BLaER1 treated with 17β-estradiol and CSF1 and Interleukin-3, amounts not matched to agents 10 nM and 100 nM (cell line): Measurements from ENCODE around the gene AATK.

Experiments used
- H3K27ac ChIP-seq, 11 experiments: shearing (Covaris generic); formaldehyde crosslinking; 2 replicates each; pipeline ENCODE4 v1.8.1; 2022
- H3K27me3 ChIP-seq, 11 experiments: shearing (Covaris generic); formaldehyde crosslinking; 2 replicates each; pipeline ENCODE4 v1.8.1; 2022
- H3K36me3 ChIP-seq, 11 experiments: shearing (Covaris generic); formaldehyde crosslinking; 2 replicates each; pipeline ENCODE4 v1.8.1; 2022
- H3K4me1 ChIP-seq, 10 experiments: shearing (Covaris generic); formaldehyde crosslinking; 2 replicates each; pipeline ENCODE4 v1.8.1; 2022
- H3K4me2 ChIP-seq, 11 experiments: shearing (Covaris generic); formaldehyde crosslinking; 2 replicates each; pipeline ENCODE4 v1.8.1; 2022
- H3K4me3 ChIP-seq, 10 experiments: shearing (Covaris generic); formaldehyde crosslinking; 2 replicates each; pipeline ENCODE4 v1.8.1; 2022
- H3K9ac ChIP-seq, 11 experiments: shearing (Covaris generic); formaldehyde crosslinking; 2 replicates each; pipeline ENCODE4 v1.8.1; 2022
- H3K9me3 ChIP-seq, 11 experiments: shearing (Covaris generic); formaldehyde crosslinking; replicated peaks in 1 of 11; 2 replicates each; pipeline ENCODE4 v1.8.1; 2022
- H4K20me1 ChIP-seq, 11 experiments: shearing (Covaris generic); formaldehyde crosslinking; 2 replicates each; pipeline ENCODE4 v1.8.1; 2022
- Cebpa-rat ChIP-seq, 11 experiments: shearing (Covaris generic); IDR thresholded peaks; 2 replicates each; pipeline ENCODE4 v1.8.1; 2022

AATK gene

DNA sequence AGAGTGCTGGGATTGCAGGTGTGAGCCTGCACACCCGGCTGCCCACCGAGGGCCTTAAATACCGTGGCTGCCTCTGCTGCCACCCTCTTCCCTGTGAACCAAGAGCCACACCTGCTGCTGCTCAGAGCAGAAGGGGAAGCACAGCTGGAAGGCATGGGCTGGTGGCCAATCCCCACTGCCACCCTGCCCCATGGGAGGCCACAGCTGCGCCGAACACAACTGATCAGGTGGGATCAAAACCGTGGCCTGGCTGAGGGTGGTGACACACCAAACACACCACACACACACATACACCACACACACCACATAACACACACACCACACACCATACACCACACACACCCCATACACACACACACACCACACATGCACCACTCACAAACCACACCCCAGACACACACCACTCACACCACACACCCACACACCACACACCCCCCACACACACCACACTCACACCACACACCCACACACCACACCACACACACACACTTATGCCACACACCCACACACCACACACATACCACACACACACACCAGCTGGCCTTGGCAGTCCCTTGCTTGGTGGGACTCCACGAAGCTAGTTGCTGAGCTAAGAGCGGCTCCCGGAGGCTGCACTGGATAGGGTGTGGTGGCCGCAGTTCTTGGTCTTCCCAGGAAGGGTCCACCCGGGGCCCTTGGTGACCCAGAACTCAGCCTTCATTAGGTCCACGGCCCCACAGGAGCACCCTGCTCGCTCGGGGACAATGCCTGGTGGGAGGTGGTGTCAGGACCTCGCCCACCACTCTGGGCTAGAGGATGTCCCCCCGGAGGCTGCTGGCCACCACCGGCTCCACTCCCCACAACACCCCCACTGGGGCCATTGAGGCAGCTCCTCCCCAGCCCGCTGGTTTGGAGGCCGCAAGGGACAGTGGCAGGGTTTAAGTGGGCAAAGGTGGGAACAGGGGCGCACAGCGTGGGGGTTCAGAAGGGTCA, 41.9 kb upstream of the AATK start:
- Histone ChIP-seq H3K4me2 (peak overlapping the region; percentile 47 to 71 (median 59)), H3K4me3 (no peak overlapping the region), H3K9ac (no peak overlapping the region; a peak in 1 of 22 replicates), H3K36me3 (peaks cover 0 to 36% (median 10%) of the 10 kb centered on the region in 11 experiments; a peak in 16 of 22 replicates), H3K4me1 (peaks cover 23 to 71% (median 42%) of the 10 kb centered on the region in 10 experiments), H4K20me1 (peaks cover 0 to 76% (median 39%) of the 10 kb centered on the region in 11 experiments; a peak in 17 of 22 replicates), H3K27ac (peak overlapping the region in 2 of 11 experiments; percentile 6 to 36; a peak in 2 of 22 replicates), H3K27me3 (no peaks in the 10 kb centered on the region), H3K9me3 (no peaks in the 10 kb centered on the region)
- TF ChIP-seq Cebpa-rat (IDR thresholded peaks at IDR 0.05), result no peak

DNA sequence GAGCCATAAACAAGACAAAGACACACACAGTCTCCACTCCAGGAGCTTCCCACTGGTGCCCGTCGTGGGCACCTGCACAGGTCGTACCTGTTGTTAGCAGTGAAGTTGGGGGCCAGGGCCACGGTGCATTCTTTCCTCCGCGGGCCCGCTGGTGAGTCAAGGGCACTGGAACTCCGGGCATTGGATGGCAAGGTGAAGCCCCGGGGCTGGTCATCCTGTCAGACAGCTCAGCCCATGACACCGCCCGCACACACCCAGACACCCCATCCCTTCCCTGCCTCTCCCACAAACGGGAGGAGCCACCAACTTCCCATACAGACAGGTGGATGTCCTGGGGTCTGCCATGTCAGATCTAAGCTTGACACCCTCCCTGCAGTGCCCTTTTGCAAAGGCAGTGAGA, 40.6 kb upstream of the AATK start:
- Histone ChIP-seq H3K4me2 (peak overlapping the region in 10 of 11 experiments; percentile 47 to 71 (median 61); a peak in 18 of 22 replicates), H4K20me1 (peaks cover 0 to 72% (median 39%) of the 10 kb centered on the region in 11 experiments; a peak in 17 of 22 replicates), H3K9me3 (no peaks in the 10 kb centered on the region), H3K27me3 (no peaks in the 10 kb centered on the region), H3K27ac (no peak overlapping the region), H3K36me3 (peaks cover 0 to 45% (median 17%) of the 10 kb centered on the region in 11 experiments; a peak in 16 of 22 replicates), H3K4me3 (no peak overlapping the region), H3K4me1 (peaks cover 23 to 75% (median 48%) of the 10 kb centered on the region in 10 experiments), H3K9ac (0 out of 22 replicates have a peak overlapping the region, but pooled peaks of 1 of the 11 experiments have one; percentile 4)
- no peak for TF ChIP-seq Cebpa-rat (IDR thresholded peaks at IDR 0.05)

DNA sequence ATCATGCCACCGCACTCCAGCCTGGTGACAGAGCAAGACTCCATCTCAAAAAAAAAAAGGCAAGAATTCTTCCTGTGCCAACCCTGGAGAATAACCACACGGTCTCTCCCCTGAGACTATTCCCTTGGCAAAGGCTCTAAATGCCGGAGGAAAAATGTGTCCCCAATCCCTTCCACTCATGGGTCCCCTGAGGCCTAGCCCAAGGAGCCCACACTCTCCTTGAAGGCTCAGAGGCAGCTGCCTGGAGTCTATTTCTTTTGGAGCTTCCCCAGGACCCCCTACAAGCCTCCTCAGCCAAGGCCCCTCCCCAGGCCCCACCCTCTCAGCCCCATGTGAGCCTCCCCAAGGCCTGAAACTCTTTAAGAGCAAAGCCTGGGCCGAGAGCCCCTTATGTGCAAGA, 40.1 kb upstream of the AATK start:
- H3K4me2 ChIP-seq, result peak overlapping the region in 8 of 11 experiments; percentile 56 to 71 (median 62); a peak in 15 of 22 replicates
- no peaks in the 10 kb centered on the region for H3K27me3 ChIP-seq
- no peak overlapping the region for H3K9ac ChIP-seq
- H3K36me3 ChIP-seq, result peaks cover 0 to 45% (median 17%) of the 10 kb centered on the region in 11 experiments; a peak in 16 of 22 replicates
- no peak overlapping the region for H3K27ac ChIP-seq
- H4K20me1 ChIP-seq, result peaks cover 0 to 68% (median 35%) of the 10 kb centered on the region in 11 experiments; a peak in 17 of 22 replicates
- H3K4me1 ChIP-seq, result peaks cover 23 to 75% (median 48%) of the 10 kb centered on the region in 10 experiments
- H3K9me3 ChIP-seq, result no peaks in the 10 kb centered on the region
- H3K4me3 ChIP-seq, result no peak overlapping the region
- TF ChIP-seq Cebpa-rat (IDR thresholded peaks at IDR 0.05), result no peak

DNA sequence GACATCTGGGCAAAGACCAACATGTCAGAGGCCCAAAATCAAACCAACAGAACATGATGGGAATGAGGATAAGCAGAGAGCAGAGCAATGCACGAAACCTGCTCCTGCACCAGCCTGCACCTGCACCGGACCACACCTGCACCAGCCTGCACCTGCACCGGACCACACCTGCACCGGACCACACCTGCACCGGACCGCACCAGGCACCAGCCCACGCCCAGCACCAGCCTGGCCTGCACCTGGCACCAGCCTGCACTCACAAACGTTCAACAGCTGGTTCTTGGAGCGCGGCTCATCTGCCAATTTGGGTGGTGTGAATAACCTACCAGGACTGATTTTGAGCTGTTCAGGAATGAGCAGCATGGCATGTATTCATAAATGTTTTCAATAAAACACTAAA, 38.6 kb upstream of the AATK start:
- no peak overlapping the region for H3K4me3 ChIP-seq
- no peak overlapping the region for H3K27ac ChIP-seq
- H3K9me3 ChIP-seq, result no peaks in the 10 kb centered on the region
- H3K9ac ChIP-seq, result no peak overlapping the region
- peaks cover 23 to 76% (median 48%) of the 10 kb centered on the region in 10 experiments for H3K4me1 ChIP-seq
- H3K4me2 ChIP-seq, result peak overlapping the region in 5 of 11 experiments; percentile 3 to 23 (median 11); a peak in 4 of 22 replicates
- peaks cover 0 to 66% (median 29%) of the 10 kb centered on the region in 11 experiments; a peak in 17 of 22 replicates for H4K20me1 ChIP-seq
- no peak for TF ChIP-seq Cebpa-rat (IDR thresholded peaks at IDR 0.05)
- H3K27me3 ChIP-seq, result no peaks in the 10 kb centered on the region
- peaks cover 0 to 51% (median 25%) of the 10 kb centered on the region in 11 experiments; a peak in 20 of 22 replicates for H3K36me3 ChIP-seq

DNA sequence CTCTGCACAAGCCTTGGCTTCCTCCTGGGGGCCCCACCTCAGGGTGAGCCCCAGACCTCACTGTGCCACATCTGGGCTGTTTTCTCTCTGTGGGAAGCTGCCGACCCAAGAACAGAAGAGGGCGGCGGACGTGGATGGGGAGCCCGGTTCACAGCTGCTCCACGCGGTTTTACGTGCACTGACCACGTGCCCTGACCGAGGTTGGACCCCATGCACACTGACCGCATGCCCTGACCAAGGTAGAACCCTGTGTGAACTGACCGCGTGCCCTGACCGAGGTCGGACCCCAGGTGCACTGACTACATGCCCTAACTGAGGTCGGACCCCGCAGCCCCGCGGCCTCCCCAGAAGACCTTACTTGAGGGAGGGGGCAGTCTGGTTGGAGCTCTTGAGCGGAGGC, 37.1 kb upstream of the AATK start:
- TF ChIP-seq Cebpa-rat (IDR thresholded peaks at IDR 0.05), result no peak
- H3K4me1 ChIP-seq, result peaks cover 23 to 76% (median 51%) of the 10 kb centered on the region in 10 experiments
- H3K27ac ChIP-seq, result no peak overlapping the region
- H3K36me3 ChIP-seq, result peaks cover 0 to 54% (median 31%) of the 10 kb centered on the region in 11 experiments; a peak in 17 of 22 replicates
- H3K4me3 ChIP-seq, result no peak overlapping the region
- H3K4me2 ChIP-seq, result no peak overlapping the region; a peak in 1 of 22 replicates
- no peaks in the 10 kb centered on the region for H3K27me3 ChIP-seq
- no peak overlapping the region for H3K9ac ChIP-seq
- no peaks in the 10 kb centered on the region for H3K9me3 ChIP-seq
- H4K20me1 ChIP-seq, result peaks cover 0 to 58% (median 27%) of the 10 kb centered on the region in 11 experiments; a peak in 17 of 22 replicates

DNA sequence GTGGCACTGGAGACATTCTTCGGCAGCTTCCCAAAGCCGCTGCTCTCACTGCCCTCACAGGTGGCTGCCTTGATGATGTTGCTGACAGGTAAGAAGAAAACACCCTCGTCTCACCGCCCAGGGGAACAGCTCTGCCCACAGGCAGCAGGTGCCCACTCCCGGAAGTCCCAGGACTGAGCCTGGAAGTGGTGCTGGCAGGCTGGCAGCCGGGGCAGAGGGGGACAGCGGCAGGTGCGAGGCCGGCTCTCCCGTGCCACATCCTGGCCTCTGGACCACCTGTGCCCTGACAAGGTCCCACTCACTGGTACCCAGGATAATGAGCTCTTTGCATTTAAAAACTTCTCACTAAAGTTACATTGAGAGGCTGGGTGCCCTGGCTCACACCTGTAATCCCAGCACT, 36.3 kb upstream of the AATK start:
- Histone ChIP-seq H3K9me3 (no peaks in the 10 kb centered on the region), H3K27ac (no peak overlapping the region), H4K20me1 (peaks cover 0 to 50% (median 19%) of the 10 kb centered on the region in 11 experiments; a peak in 17 of 22 replicates), H3K27me3 (no peaks in the 10 kb centered on the region), H3K9ac (no peak overlapping the region), H3K4me2 (peak overlapping the region in 4 of 11 experiments; percentile 22 to 53 (median 39); a peak in 8 of 22 replicates), H3K36me3 (peaks cover 0 to 60% (median 36%) of the 10 kb centered on the region in 11 experiments; a peak in 16 of 22 replicates), H3K4me3 (no peak overlapping the region), H3K4me1 (peaks cover 18 to 76% (median 50%) of the 10 kb centered on the region in 10 experiments)
- TF ChIP-seq Cebpa-rat (IDR thresholded peaks at IDR 0.05), result no peak

DNA sequence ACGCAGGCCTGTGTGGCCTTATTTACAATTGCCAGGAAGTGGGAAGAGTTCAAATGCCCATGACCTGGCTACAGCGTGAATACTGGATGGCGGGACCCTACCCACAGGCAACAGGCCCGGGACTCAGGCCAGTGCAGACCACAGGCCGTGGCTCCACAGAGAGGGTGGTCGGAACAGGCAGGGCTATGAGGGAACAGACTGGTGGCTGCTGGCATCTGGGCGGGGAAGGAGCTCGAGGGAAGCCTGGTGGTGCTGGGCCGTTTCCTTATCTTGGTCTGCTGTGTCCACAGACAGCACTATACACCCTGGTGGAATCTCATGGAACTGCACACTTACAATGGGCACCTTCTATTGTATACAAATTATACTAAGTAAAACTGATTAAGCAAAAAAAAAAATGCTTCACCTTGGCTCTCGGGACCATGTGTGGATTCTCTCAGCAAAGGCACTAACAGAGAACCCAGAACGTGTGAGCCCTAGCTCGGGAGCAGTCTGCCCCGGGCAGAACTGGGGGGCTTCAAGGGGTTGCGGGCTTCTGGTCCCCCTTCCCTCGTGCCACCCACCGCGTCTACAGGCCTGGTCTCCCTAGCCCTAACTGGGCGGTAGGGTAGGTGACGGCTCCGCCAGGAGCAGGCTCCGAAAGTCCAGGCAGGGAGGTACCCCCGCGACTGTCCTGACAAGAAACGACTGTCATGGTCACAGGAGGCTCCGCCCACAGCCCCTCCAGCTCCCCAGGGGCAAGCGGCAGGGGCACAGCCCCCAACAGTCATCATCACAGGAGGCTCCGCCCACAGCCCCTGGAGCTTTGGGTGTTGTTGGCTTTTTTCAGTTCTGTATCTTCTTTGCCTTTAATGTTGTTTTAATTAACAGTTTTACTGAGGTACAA, 34.9 kb upstream of the AATK start:
- Histone ChIP-seq H3K4me2 (peak overlapping the region; percentile 57 to 90 (median 73)), H3K9ac (peak overlapping the region in 8 of 11 experiments; percentile 20 to 49 (median 31); a peak in 9 of 22 replicates), H3K4me1 (peaks cover 13 to 68% (median 41%) of the 10 kb centered on the region in 10 experiments), H3K9me3 (no peaks in the 10 kb centered on the region), H3K27ac (peak overlapping the region in 8 of 11 experiments; percentile 21 to 68 (median 52); a peak in 12 of 22 replicates), H3K27me3 (no peaks in the 10 kb centered on the region), H4K20me1 (peaks cover 0 to 47% (median 7%) of the 10 kb centered on the region in 11 experiments; a peak in 10 of 22 replicates), H3K4me3 (no peak overlapping the region), H3K36me3 (peaks cover 0 to 67% (median 47%) of the 10 kb centered on the region in 11 experiments; a peak in 18 of 22 replicates)
- TF ChIP-seq Cebpa-rat (IDR thresholded peaks at IDR 0.05), result no peak

DNA sequence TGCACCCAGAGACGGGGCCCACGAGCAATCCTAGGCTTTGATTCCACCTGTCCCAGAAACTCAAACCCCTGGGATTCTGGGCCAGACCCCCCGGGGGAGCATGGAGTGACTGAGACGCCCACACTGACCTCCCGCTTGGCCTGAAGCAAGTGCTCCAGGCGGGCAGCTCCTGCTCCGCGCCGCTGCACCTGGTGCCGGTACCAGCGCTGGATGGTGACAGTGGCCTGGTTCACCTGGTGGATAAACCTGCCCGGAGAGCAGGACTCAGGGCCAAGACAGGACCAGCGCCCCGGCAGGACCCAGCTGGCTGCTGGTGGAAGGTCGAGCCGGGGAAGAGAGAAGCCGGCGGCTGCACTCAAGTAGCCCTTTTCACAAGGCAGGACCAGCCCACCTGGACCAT, 34.2 kb upstream of the AATK start:
- no peak overlapping the region for H3K4me3 ChIP-seq
- H3K4me1 ChIP-seq, result peaks cover 13 to 66% (median 39%) of the 10 kb centered on the region in 10 experiments
- peaks cover 5 to 74% (median 53%) of the 10 kb centered on the region in 11 experiments; a peak in 18 of 22 replicates for H3K36me3 ChIP-seq
- no peaks in the 10 kb centered on the region for H3K9me3 ChIP-seq
- TF ChIP-seq Cebpa-rat (IDR thresholded peaks at IDR 0.05), result no peak
- H3K4me2 ChIP-seq, result peak overlapping the region; percentile 57 to 90 (median 73)
- no peaks in the 10 kb centered on the region for H3K27me3 ChIP-seq
- H4K20me1 ChIP-seq, result peaks cover 0 to 53% (median 4%) of the 10 kb centered on the region in 11 experiments; a peak in 10 of 22 replicates
- H3K27ac ChIP-seq, result peak overlapping the region in 7 of 11 experiments; percentile 21 to 68 (median 53); a peak in 11 of 22 replicates
- H3K9ac ChIP-seq, result peak overlapping the region in 8 of 11 experiments; percentile 20 to 49 (median 28); a peak in 10 of 22 replicates
